ENCODE measurements around the gene USP25. TPM values are rescaled to one million over a fixed set of nuclear protein-coding genes. Genes with fewer than 3 reads are reported as not detected.
A peak's percentile ranks its signal among the peaks of the same experiment; 100 is the strongest.

USP25 gene
- total RNA-seq, 1 experiment from 2014 or later, result 37.9 TPM

DNA sequence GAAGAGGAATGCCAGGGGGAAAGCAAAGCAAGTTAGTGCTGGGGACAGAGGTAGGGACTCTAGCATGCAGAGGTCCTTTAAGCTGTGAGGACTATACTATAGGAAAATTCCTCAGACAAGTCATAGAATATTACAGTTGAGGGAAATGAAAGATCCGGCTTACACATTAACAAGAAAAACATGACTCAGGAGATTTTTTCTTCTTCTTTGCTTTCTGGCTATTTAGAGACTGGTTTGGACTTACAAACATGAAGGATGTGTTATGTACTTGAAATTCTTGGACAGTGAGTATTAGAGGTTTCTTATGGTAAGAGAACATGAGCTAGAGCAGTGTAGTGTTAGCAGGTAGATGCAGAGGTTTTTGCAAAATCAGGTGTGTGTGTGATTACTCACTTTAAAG is 24.9 kb downstream of the USP25 start:
- Histone ChIP-seq H3K36me3 (no peaks in the 10 kb centered on the region), H3K27me3 (replicated peaks) (no peaks in the 10 kb centered on the region), H3K4me3 (no peak overlapping the region), H3K27ac (no peak overlapping the region; the same call in 1 of the 2 replicates), H3K9me3 (replicated peaks) (no peaks in the 10 kb centered on the region; the same call in 1 of the 2 replicates), H3K4me1 (replicated peaks) (peaks cover 17% of the 10 kb centered on the region)
- DNase-seq (ENCODE audit: low read depth in 1 of 2, low spot score in 2 of 2), result peak in 1 of 2 experiments; percentile 38

DNA sequence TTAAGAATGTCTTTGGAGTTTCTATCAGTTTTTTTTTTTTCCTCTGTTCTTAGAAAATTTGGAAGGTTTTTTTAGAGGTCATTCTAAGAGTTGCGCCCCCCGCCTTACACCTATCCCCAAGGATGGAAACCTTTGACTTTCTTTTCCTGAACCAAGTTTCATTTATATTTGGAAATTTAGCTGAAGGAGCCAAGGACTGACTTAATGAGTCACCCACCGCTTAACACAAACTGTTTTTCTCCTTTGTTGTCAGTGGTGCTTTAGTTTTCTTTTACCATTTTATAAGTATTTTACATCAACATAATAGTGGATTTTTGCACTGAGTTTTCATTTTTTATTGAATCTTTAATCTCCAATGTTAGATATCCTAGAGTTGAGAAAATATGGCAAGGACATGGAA is 25.3 kb downstream of the USP25 start:
- Histone ChIP-seq H3K36me3 (no peaks in the 10 kb centered on the region), H3K4me1 (replicated peaks) (peaks cover 17% of the 10 kb centered on the region), H3K27me3 (replicated peaks) (no peaks in the 10 kb centered on the region), H3K27ac (no peak overlapping the region), H3K4me3 (no peak overlapping the region), H3K9me3 (replicated peaks) (no peaks in the 10 kb centered on the region; the same call in 1 of the 2 replicates)
- peak in 1 of 2 experiments; percentile 27 for DNase-seq (ENCODE audit: low read depth in 1 of 2, low spot score in 2 of 2)

DNA sequence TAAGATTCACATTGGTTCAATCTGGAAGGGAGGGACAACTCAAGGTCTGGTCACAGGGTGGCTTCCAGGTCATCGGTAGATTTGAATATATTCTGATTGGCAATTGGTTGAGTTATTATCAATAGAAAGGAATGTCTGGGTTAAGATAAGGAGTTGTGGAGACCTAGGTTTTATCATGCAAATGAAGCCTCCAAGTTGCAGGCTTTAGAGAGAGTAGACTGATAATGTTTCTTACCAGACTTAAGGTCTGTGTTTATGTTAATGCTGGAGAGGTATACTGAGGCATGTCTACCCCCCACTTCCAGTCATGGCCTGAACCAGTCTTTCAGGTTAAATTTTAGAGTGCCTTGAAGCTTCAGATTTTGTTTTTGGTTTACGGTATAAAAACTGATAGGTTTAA is 29.7 kb downstream of the USP25 start:
- no peaks in the 10 kb centered on the region for H3K27me3 ChIP-seq (replicated peaks)
- no peak overlapping the region for H3K27ac ChIP-seq
- H3K9me3 ChIP-seq (replicated peaks), result no peaks in the 10 kb centered on the region; the same call in 1 of the 2 replicates
- no peaks in the 10 kb centered on the region; the same call in 1 of the 2 replicates for H3K36me3 ChIP-seq
- no peak overlapping the region for H3K4me3 ChIP-seq
- peaks cover 11% of the 10 kb centered on the region for H3K4me1 ChIP-seq (replicated peaks)
- DNase-seq (ENCODE audit: low read depth in 1 of 2, low spot score in 2 of 2), result no peak

DNA sequence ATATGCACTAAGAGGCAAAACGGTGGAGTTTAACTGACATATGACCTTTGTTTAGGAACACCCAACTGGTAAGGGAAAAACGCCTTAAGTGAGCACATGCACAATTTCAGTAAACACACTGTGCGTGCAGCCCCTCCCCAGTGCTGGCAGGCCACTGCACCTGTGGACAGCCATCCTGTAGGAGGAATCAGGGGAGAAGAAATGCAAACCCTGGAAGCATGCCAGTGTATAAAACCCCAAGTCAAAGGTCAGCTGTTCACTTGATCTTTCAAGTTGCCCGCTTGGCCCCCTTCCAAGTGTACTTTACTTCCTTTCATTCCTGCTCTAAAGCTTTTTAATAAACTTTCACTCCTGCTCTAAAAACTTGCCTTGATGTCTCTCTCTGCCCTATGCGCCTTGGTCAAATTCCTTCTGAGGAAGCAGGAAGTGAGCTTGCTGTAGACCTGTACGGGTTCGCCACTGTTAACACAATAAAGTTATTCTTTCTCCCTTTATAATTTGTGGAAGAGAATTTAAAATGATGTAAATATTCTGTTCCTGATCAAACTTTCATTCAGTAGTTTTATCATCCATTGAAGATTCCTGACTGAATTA is 31.8 kb downstream of the USP25 start:
- DNase-seq (ENCODE audit: low read depth in 1 of 2, low spot score in 2 of 2), result no peak
- no peaks in the 10 kb centered on the region; the same call in 1 of the 2 replicates for H3K9me3 ChIP-seq (replicated peaks)
- no peaks in the 10 kb centered on the region for H3K4me1 ChIP-seq (replicated peaks)
- no peak overlapping the region for H3K4me3 ChIP-seq
- H3K36me3 ChIP-seq, result peaks cover 3% of the 10 kb centered on the region; the same call in 1 of the 2 replicates
- H3K27me3 ChIP-seq (replicated peaks), result no peaks in the 10 kb centered on the region
- no peak overlapping the region for H3K27ac ChIP-seq

DNA sequence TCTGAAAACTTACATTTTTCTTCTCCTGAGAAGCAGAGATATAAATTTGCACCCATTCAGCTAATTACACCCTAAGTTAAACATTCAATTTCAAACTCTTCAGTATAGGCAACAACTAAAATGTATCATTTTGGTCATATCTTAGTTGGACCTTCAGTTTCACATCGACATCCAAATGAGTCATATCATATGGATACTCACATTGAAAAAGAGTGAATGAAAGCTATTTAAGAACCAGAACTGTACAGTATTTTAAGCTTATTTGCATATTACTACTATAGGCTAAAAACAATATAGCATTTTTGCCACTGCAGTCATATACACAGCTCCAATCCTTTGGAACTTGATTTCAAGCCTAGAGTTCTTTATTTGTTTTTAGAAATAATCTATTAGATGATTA is 33.6 kb downstream of the USP25 start:
- DNase-seq (ENCODE audit: low read depth in 1 of 2, low spot score in 2 of 2), result no peak
- Histone ChIP-seq H3K9me3 (replicated peaks) (no peaks in the 10 kb centered on the region), H3K27ac (no peak overlapping the region), H3K4me1 (replicated peaks) (no peaks in the 10 kb centered on the region), H3K36me3 (peaks cover 7% of the 10 kb centered on the region), H3K27me3 (replicated peaks) (no peaks in the 10 kb centered on the region), H3K4me3 (no peak overlapping the region)

DNA sequence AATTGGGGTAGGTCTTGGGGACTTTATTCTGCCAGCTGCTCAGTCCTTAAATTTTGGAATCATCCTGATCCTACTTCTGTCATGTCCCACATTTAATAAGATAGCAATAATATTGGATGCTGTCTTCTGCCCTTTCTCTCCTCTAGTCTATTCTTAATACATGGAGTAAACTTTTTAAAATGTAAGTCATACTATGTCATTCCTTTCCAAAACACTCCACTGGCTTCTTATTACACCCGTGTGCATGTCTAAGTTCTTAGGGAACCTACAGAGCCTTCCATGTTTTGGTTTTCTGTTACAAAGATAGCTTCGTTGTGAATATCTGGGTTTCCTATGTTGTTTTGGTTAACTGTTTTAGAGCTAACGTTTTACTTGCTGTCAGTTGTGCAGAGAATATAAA is 35.1 kb downstream of the USP25 start:
- Histone ChIP-seq H3K4me1 (replicated peaks) (no peaks in the 10 kb centered on the region), H3K36me3 (peaks cover 7% of the 10 kb centered on the region), H3K27ac (no peak overlapping the region), H3K9me3 (replicated peaks) (no peaks in the 10 kb centered on the region), H3K4me3 (no peak overlapping the region), H3K27me3 (replicated peaks) (no peaks in the 10 kb centered on the region)
- no peak for DNase-seq (ENCODE audit: low read depth in 1 of 2, low spot score in 2 of 2)

DNA sequence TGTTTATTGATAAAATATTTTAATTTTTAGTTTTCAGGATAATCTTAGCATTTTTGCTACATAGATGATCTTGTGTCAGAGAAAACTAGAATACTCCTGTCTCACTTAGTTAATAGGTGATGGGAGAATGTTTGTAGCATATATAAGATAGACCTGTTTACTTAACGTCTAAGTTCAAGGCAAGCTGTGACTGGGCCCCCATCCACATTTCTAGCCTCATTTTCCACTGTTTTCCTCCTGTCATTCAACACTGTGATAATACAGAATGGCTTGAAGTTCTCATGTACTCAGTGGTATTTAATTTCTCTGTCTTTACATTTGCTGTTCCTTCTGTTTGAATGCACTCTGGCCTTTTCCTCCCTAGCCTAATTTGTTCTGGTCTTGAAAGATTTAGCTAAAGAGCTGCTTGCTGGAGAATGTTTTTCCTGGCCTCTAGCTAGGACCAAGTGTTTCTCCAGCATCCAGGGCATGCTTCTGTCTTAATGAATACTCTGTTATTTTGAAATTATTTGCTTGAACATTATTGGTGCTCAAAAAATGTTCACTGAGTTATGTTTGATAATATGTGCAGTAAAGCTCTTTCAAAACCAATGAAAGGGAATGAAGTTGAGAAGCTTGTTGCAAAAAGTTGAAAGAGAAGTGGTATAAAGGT is 37.3 kb downstream of the USP25 start:
- H3K27ac ChIP-seq, result no peak overlapping the region
- H3K36me3 ChIP-seq, result peaks cover 7% of the 10 kb centered on the region
- DNase-seq (ENCODE audit: low read depth in 1 of 2, low spot score in 2 of 2), result no peak
- H3K4me3 ChIP-seq, result no peak overlapping the region
- H3K4me1 ChIP-seq (replicated peaks), result 0 out of 2 replicates have a peak, but pooled peaks cover 4% of the 10 kb centered on the region
- no peaks in the 10 kb centered on the region for H3K27me3 ChIP-seq (replicated peaks)
- no peaks in the 10 kb centered on the region for H3K9me3 ChIP-seq (replicated peaks)

DNA sequence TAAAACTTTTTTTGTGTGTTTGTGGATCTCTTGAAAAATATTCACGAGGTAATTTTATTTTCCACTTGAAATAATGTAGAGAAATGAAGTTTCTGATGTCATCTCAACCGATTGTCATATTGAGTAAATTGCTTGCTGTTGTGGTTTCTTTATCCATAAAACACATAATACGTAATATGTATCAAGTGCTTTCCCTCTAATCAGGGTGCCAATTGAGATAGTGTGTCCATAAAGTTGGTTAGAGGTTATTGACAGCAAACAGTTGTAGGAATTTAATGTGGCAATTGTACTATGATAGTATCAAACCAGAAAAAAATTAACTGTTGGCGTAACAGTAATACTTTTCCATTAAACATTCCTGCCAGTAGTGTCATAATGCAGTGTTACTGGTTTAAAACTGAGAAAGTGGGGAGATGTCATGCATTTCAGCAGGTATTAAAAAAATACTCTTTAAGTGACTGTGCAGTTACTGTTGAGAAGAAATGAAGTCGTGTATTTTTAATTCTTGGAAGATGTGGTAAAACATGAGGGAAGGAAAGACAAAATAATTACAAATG is 38.3 kb downstream of the USP25 start:
- H3K27me3 ChIP-seq (replicated peaks), result no peaks in the 10 kb centered on the region
- no peak overlapping the region for H3K27ac ChIP-seq
- no peaks in the 10 kb centered on the region for H3K9me3 ChIP-seq (replicated peaks)
- peaks cover 7% of the 10 kb centered on the region for H3K36me3 ChIP-seq
- no peak overlapping the region for H3K4me3 ChIP-seq
- H3K4me1 ChIP-seq (replicated peaks), result 0 out of 2 replicates have a peak, but pooled peaks cover 4% of the 10 kb centered on the region
- DNase-seq (ENCODE audit: low read depth in 1 of 2, low spot score in 2 of 2), result no peak

DNA sequence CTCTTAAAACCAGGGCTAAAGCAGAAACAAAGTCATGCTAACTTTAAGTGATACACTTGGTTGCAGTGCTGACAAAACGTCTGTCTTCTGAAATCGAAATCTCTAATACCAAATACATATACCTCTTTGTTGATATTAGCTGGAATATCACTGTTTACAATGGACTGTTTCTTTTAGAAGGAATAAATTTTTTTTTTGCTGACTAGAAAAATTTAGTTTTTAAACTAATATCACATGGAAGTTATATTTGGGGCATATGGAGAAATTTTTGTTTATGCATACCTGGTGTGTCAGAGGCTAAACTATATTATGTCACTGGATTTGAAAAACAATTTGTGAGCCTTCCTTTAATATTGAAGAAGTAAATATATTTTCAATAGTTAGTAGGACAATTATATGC is 39.1 kb downstream of the USP25 start:
- no peaks in the 10 kb centered on the region for H3K27me3 ChIP-seq (replicated peaks)
- no peak for DNase-seq (ENCODE audit: low read depth in 1 of 2, low spot score in 2 of 2)
- H3K36me3 ChIP-seq, result peaks cover 7% of the 10 kb centered on the region

DNA sequence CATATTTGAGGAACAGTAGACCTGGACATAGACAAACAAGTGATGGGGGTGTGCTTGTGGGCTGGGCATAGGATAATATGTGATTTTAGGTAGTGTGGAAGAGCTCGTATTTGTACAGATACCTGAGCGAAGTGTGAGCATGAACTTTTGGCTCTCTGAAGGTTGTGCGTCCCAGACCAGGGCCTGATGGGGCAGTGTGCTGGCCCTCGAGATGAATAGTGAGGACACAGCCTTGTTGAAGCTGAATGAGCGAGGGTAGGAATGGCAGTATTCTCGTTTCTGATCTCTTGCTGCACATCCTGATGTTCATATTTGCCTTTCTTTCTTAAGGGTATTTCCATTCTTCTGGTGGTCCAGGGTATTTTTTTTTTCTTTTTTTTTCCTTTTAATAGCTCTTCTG is 41.5 kb downstream of the USP25 start:
- Histone ChIP-seq H3K4me3 (no peak overlapping the region), H3K27ac (no peak overlapping the region), H3K36me3 (peaks cover 4% of the 10 kb centered on the region), H3K9me3 (replicated peaks) (no peaks in the 10 kb centered on the region), H3K4me1 (replicated peaks) (0 out of 2 replicates have a peak, but pooled peaks cover 4% of the 10 kb centered on the region), H3K27me3 (replicated peaks) (no peaks in the 10 kb centered on the region)
- DNase-seq (ENCODE audit: low read depth in 1 of 2, low spot score in 2 of 2), result no peak

More for the DNA sequence above, 39.1 kb downstream of the USP25 start:
- 0 out of 2 replicates have a peak, but pooled peaks cover 4% of the 10 kb centered on the region for H3K4me1 ChIP-seq (replicated peaks)
- no peak overlapping the region for H3K4me3 ChIP-seq
- no peaks in the 10 kb centered on the region for H3K9me3 ChIP-seq (replicated peaks)
- H3K27ac ChIP-seq, result no peak overlapping the region

DNA sequence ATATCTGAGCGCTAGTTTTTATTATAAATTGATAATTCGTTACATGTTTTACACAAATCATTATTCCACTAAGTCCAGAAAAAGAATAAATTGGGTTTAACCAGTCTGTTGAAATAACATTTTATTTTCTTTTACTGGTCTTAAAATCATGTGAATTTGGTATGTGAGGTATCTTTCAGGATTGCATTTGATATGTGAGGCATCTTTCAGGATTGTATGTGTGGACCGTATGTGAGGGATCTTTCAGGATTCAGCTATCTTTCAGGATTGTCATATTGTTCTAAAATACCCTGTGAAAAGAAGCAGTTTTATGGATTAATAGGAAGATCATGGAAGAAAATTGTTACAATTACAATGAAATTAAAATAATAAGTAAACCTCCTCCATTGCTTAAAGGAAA is 42.9 kb downstream of the USP25 start:
- no peak overlapping the region for H3K4me3 ChIP-seq
- H3K36me3 ChIP-seq, result no peaks in the 10 kb centered on the region
- no peaks in the 10 kb centered on the region for H3K27me3 ChIP-seq (replicated peaks)
- no peak overlapping the region for H3K27ac ChIP-seq
- no peak for DNase-seq (ENCODE audit: low read depth in 1 of 2, low spot score in 2 of 2)
- H3K4me1 ChIP-seq (replicated peaks), result 0 out of 2 replicates have a peak, but pooled peaks cover 4% of the 10 kb centered on the region
- H3K9me3 ChIP-seq (replicated peaks), result no peaks in the 10 kb centered on the region

DNA sequence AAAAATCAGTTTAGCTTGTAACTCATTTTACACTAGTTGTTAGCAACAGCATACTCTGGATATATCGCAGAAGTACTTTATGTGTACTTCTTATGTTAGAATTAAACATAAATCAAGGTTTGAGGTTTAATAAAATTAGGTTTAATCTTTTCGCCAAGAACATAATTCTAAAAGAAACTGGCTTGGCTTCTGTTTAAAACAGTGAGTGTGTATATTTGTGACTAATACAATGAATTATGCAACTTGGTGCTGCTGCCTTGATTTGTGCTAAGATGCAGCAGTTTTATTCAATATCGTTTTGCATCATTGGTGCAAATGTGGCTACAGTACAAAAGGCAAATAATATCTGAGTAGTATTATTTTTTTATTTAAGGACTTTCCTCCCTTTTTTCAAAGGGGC is 44.8 kb downstream of the USP25 start:
- no peak for DNase-seq (ENCODE audit: low read depth in 1 of 2, low spot score in 2 of 2)
- Histone ChIP-seq H3K4me3 (no peak overlapping the region), H3K4me1 (replicated peaks) (0 out of 2 replicates have a peak, but pooled peaks cover 4% of the 10 kb centered on the region), H3K27ac (no peak overlapping the region), H3K27me3 (replicated peaks) (no peaks in the 10 kb centered on the region), H3K36me3 (no peaks in the 10 kb centered on the region), H3K9me3 (replicated peaks) (no peaks in the 10 kb centered on the region)

DNA sequence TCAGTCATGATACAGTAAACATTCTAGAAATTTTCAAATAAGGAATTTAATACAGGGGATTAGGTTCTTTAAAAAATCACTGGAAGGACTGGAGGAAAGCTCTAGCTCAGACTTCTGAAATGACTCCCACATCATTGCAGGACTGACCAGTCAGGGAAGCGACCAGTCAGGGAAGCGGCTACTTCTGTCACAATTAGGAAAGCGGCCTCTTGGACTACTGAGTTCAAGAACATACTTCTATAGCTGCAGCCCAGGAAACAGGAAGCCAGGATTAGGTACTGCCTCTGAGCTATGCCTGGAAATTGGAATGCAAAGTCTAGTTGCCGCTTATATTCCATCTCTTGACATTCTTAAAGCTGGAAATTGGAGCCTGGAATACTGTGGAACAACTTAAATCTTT is 45.5 kb downstream of the USP25 start:
- no peak for DNase-seq (ENCODE audit: low read depth in 1 of 2, low spot score in 2 of 2)
- H3K27me3 ChIP-seq (replicated peaks), result no peaks in the 10 kb centered on the region
- no peak overlapping the region for H3K4me3 ChIP-seq
- 0 out of 2 replicates have a peak, but pooled peaks cover 1% of the 10 kb centered on the region for H3K36me3 ChIP-seq
- H3K9me3 ChIP-seq (replicated peaks), result no peaks in the 10 kb centered on the region
- H3K27ac ChIP-seq, result no peak overlapping the region
- H3K4me1 ChIP-seq (replicated peaks), result 0 out of 2 replicates have a peak, but pooled peaks cover 4% of the 10 kb centered on the region

DNA sequence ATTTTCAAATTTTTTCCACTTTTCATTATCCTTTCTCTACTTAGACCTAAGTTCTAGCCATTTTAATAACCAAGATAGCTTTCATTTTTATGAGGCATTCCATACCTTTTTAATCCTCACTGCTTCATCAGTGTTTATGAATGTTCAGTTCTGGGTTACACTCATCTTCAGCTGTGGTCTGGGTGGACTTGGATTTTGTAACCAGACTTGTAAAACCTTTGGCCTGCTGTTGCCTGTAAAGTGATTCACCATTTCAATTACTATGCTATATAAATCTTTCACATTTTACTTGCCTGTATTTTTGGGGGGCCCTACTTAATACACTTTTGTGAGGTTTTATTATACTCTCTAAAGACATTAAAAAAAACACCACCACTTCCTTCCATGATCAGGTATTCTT is 46.2 kb downstream of the USP25 start:
- H3K4me1 ChIP-seq (replicated peaks), result no peaks in the 10 kb centered on the region
- DNase-seq (ENCODE audit: low read depth in 1 of 2, low spot score in 2 of 2), result no peak
- no peak overlapping the region for H3K27ac ChIP-seq

More for the DNA sequence above, 46.2 kb downstream of the USP25 start:
- Histone ChIP-seq H3K9me3 (replicated peaks) (no peaks in the 10 kb centered on the region), H3K4me3 (no peak overlapping the region), H3K27me3 (replicated peaks) (no peaks in the 10 kb centered on the region), H3K36me3 (peaks cover 5% of the 10 kb centered on the region; the same call in 1 of the 2 replicates)

All from SJSA1 (cell line).